ENCODE results near the gene L3HYPDH.

GRCh38 chr14:59451849-59452248 is 32.4 kb downstream of the L3HYPDH start:
- TF ChIP-seq CTCF (IDR thresholded peaks at IDR 0.05) (no peak), POLR2A (IDR thresholded peaks at IDR 0.05) (no peak)
